ENCODE data around the gene PAMR1.

- no peak for TF ChIP-seq CTCF (IDR thresholded peaks at IDR 0.05)
- TF ChIP-seq POLR2A (IDR thresholded peaks at IDR 0.05): no peak
Observed at GRCh38 chr11:35511666-35512065, 13.8 kb downstream of the PAMR1 start.
